WTC11 (cell line): ENCODE measurements around the gene OTUD4. TPM values are rescaled to one million over a fixed set of nuclear protein-coding genes. Genes with fewer than 3 reads are reported as not detected.

Experiments used
- ATAC-seq: fragments of 200-7000 bp; cut with Tn5 transposase; 2 replicates; pipeline ENCODE4 v1.10.0; 2021; ENCODE audit warnings: mild to moderate bottlenecking, moderate library complexity
- CTCF ChIA-PET: fragments of 300-600 bp; sonication (Branson Sonifier 250); formaldehyde crosslinking; loops from one replicate; lab custom pipeline; 2021; ENCODE audit warnings: antibody characterized with exemption; lab: Charles Lee
- POLR2A ChIA-PET: fragments of 350-600 bp; sonication (Branson Sonifier 250); formaldehyde crosslinking; loops from one replicate; lab custom pipeline; 2021; ENCODE audit warnings: antibody characterized with exemption; lab: Charles Lee
- DNase-seq: peaks from one replicate; pipeline ENCODE4 v3.0.0; 2021; ENCODE audit warnings: low spot score
- H3K27ac Mint-ChIP-seq: 2 replicates; pipeline ENCODE4 v1.8.0; 2021; ENCODE audit warnings: mixed read lengths
- H3K27me3 Mint-ChIP-seq: 2 replicates; pipeline ENCODE4 v1.8.0; 2021; ENCODE audit warnings: low read depth, mild to moderate bottlenecking, moderate library complexity, mixed read lengths
- H3K36me3 Mint-ChIP-seq: 2 replicates; pipeline ENCODE4 v1.8.0; 2021; ENCODE audit warnings: mixed read lengths
- H3K4me1 Mint-ChIP-seq: 2 replicates; pipeline ENCODE4 v1.8.0; 2022; ENCODE audit warnings: mixed read lengths
- H3K4me3 Mint-ChIP-seq: 2 replicates; pipeline ENCODE4 v1.8.0; 2021; ENCODE audit warnings: mild to moderate bottlenecking, moderate library complexity, mixed read lengths
- H3K9me3 Mint-ChIP-seq: 2 replicates; pipeline ENCODE4 v1.8.0; 2021; ENCODE audit warnings: mixed read lengths
- ATF3 ChIP-seq: sonication (generic); formaldehyde crosslinking; conservative IDR thresholded peaks from 2 replicates; pipeline ENCODE4 v1.8.1; 2022; ENCODE audit warnings: mild to moderate bottlenecking, missing genetic modification reagents
- EMX1 ChIP-seq: fragments of 250-450 bp; sonication (Bioruptor Pico); IDR thresholded peaks from 2 replicates; pipeline ENCODE4 v1.8.0; 2021; ENCODE audit warnings: mild to moderate bottlenecking
- ESRRA ChIP-seq: sonication (generic); formaldehyde crosslinking; IDR thresholded peaks from 2 replicates; pipeline ENCODE4 v1.8.1; 2022; ENCODE audit warnings: mild to moderate bottlenecking, missing genetic modification reagents, borderline replicate concordance
- ETV6 ChIP-seq: sonication (generic); formaldehyde crosslinking; IDR thresholded peaks from 2 replicates; pipeline ENCODE4 v1.8.1; 2022; ENCODE audit warnings: mild to moderate bottlenecking, missing genetic modification reagents
- IRF1 ChIP-seq: sonication (generic); formaldehyde crosslinking; IDR thresholded peaks from 2 replicates; pipeline ENCODE4 v1.8.0; 2023; ENCODE audit warnings: missing genetic modification reagents
- MXD4 ChIP-seq: fragments of 250-450 bp; sonication (Bioruptor Pico); IDR thresholded peaks from 2 replicates; pipeline ENCODE4 v1.8.0; 2021; ENCODE audit warnings: mild to moderate bottlenecking, moderate library complexity, borderline replicate concordance
- MYBL2 ChIP-seq: sonication (generic); formaldehyde crosslinking; IDR thresholded peaks from 2 replicates; pipeline ENCODE4 v1.8.1; 2023; ENCODE audit warnings: mild to moderate bottlenecking, moderate library complexity, missing genetic modification reagents
- NFYB ChIP-seq: sonication (generic); formaldehyde crosslinking; conservative IDR thresholded peaks from 2 replicates; pipeline ENCODE4 v1.8.0; 2022; ENCODE audit warnings: low read depth, missing genetic modification reagents
- NR2C2 ChIP-seq: sonication (generic); formaldehyde crosslinking; IDR thresholded peaks from 2 replicates; pipeline ENCODE4 v1.8.0; 2022; ENCODE audit warnings: mild to moderate bottlenecking, missing genetic modification reagents
- OVOL2 ChIP-seq: fragments of 250-450 bp; sonication (Bioruptor Pico); IDR thresholded peaks from 2 replicates; pipeline ENCODE4 v1.9.0; 2021; ENCODE audit warnings: mild to moderate bottlenecking, borderline replicate concordance
- PRDM15 ChIP-seq: sonication (generic); formaldehyde crosslinking; IDR thresholded peaks from 2 replicates; pipeline ENCODE4 v1.8.0; 2022; ENCODE audit warnings: missing genetic modification reagents
- PRRX2 ChIP-seq: fragments of 250-450 bp; sonication (Bioruptor Pico); IDR thresholded peaks from 2 replicates; pipeline ENCODE4 v1.8.0; 2021; ENCODE audit warnings: mild to moderate bottlenecking
- SMAD3 ChIP-seq: sonication (generic); formaldehyde crosslinking; IDR thresholded peaks from 2 replicates; pipeline ENCODE4 v1.8.0; 2022; ENCODE audit warnings: missing genetic modification reagents, mild to moderate bottlenecking, borderline replicate concordance
- SP1 ChIP-seq: sonication (generic); formaldehyde crosslinking; conservative IDR thresholded peaks from 2 replicates; pipeline ENCODE4 v1.8.1; 2022; ENCODE audit warnings: missing genetic modification reagents
- TEAD1 ChIP-seq: sonication (generic); formaldehyde crosslinking; IDR thresholded peaks from 2 replicates; pipeline ENCODE4 v1.8.0; 2022; ENCODE audit warnings: mild to moderate bottlenecking, missing genetic modification reagents
- TEAD4 ChIP-seq: sonication (generic); formaldehyde crosslinking; IDR thresholded peaks from 2 replicates; pipeline ENCODE4 v1.8.0; 2022; ENCODE audit warnings: mild to moderate bottlenecking, missing genetic modification reagents
- ZNF138 ChIP-seq: sonication (generic); formaldehyde crosslinking; conservative IDR thresholded peaks from 2 replicates; pipeline ENCODE4 v1.8.1; 2022; ENCODE audit warnings: mild to moderate bottlenecking, moderate library complexity, missing genetic modification reagents
- ZNF281 ChIP-seq: sonication (generic); formaldehyde crosslinking; IDR thresholded peaks from 2 replicates; pipeline ENCODE4 v1.8.0; 2023; ENCODE audit warnings: mild to moderate bottlenecking, missing genetic modification reagents
- ZNF423 ChIP-seq: fragments of 250-450 bp; sonication (Bioruptor Pico); IDR thresholded peaks from 2 replicates; pipeline ENCODE4 v2.1.2; 2022; ENCODE audit warnings: mild to moderate bottlenecking, moderate library complexity
- ZNF425 ChIP-seq: fragments of 250-450 bp; sonication (Bioruptor Pico); conservative IDR thresholded peaks from 2 replicates; pipeline ENCODE4 v1.9.0; 2021; ENCODE audit warnings: mild to moderate bottlenecking
- total RNA-seq: library from RNA; stranded (reverse); gene quantifications from 3 replicates; pipeline ENCODE4 v1.2.3, GENCODE V29; 2021
- TF ChIP-seq, protein P1 (sequence below): sonication (generic); formaldehyde crosslinking; IDR thresholded peaks from 2 replicates; pipeline ENCODE4 v1.8.1; 2023; ENCODE audit warnings: mild to moderate bottlenecking, missing genetic modification reagents, moderate library complexity
- TF ChIP-seq, protein P2 (sequence below): fragments of 250-450 bp; sonication (Bioruptor Pico); IDR thresholded peaks from 2 replicates; pipeline ENCODE4 v1.9.0; 2021; ENCODE audit warnings: mild to moderate bottlenecking
- TF ChIP-seq, protein P3 (sequence below): sonication (generic); formaldehyde crosslinking; IDR thresholded peaks from 2 replicates; pipeline ENCODE4 v1.8.0; 2023; ENCODE audit warnings: missing genetic modification reagents, mild to moderate bottlenecking, borderline replicate concordance

OTUD4 gene
- total RNA-seq, 1 experiment from 2014 or later = 44.6 TPM

DNA sequence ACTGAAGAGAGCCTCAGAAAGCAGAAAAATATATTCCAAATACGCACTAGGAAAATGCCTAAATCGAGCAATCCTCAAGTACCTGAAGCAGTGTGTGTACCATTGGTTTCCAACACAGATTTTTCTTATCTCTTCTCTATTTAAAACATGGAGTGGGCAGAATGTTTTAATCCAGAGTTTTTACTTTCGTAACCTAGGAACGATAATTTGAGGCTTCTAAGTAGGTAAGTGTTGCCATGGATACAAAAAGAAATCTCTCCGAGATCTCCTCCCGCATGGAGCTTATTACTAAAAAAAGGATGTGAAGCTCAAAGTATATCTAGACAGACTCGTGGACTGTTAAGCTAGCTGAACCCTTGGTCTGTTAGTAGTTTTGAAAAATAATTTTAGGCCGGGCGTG lies 23.0 kb upstream of the OTUD4 start:
- no peak overlapping the region for H3K4me3 Mint-ChIP-seq
- H3K4me1 Mint-ChIP-seq = peaks cover 6% of the 10 kb centered on the region; the same call in 1 of the 2 replicates
- DNase-seq (no peak), ATAC-seq (no peak)
- no peaks in the 10 kb centered on the region for H3K9me3 Mint-ChIP-seq
- CTCF ChIA-PET = no interaction called here
- TF ChIP-seq ESRRA (no peak), MYBL2 (CRISPR knock-in tag) (no peak), SP1 (CRISPR knock-in tag) (no peak), ZNF281 (no peak), NFYB (no peak), MXD4 (CRISPR knock-in tag) (no peak), PRRX2 (CRISPR knock-in tag) (no peak), ZNF138 (no peak), ATF3 (CRISPR knock-in tag) (no peak), NR2C2 (CRISPR knock-in tag) (no peak), ETV6 (CRISPR knock-in tag) (no peak), ZNF423 (CRISPR knock-in tag) (no peak), EMX1 (CRISPR knock-in tag) (no peak), ZNF425 (CRISPR knock-in tag) (no peak), SMAD3 (no peak), OVOL2 (CRISPR knock-in tag) (no peak), TEAD4 (CRISPR knock-in tag) (no peak), TEAD1 (CRISPR knock-in tag) (no peak)
- TF ChIP-seq, protein P1, sequence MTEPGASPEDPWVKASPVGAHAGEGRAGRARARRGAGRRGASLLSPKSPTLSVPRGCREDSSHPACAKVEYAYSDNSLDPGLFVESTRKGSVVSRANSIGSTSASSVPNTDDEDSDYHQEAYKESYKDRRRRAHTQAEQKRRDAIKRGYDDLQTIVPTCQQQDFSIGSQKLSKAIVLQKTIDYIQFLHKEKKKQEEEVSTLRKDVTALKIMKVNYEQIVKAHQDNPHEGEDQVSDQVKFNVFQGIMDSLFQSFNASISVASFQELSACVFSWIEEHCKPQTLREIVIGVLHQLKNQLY (CRISPR knock-in tag) = no peak
- TF ChIP-seq, protein P2, sequence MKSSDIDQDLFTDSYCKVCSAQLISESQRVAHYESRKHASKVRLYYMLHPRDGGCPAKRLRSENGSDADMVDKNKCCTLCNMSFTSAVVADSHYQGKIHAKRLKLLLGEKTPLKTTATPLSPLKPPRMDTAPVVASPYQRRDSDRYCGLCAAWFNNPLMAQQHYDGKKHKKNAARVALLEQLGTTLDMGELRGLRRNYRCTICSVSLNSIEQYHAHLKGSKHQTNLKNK (CRISPR knock-in tag) = no peak
- no peaks in the 10 kb centered on the region for H3K36me3 Mint-ChIP-seq
- POLR2A ChIA-PET = no interaction called here
- no peak overlapping the region for H3K27ac Mint-ChIP-seq
- H3K27me3 Mint-ChIP-seq = no peaks in the 10 kb centered on the region

DNA sequence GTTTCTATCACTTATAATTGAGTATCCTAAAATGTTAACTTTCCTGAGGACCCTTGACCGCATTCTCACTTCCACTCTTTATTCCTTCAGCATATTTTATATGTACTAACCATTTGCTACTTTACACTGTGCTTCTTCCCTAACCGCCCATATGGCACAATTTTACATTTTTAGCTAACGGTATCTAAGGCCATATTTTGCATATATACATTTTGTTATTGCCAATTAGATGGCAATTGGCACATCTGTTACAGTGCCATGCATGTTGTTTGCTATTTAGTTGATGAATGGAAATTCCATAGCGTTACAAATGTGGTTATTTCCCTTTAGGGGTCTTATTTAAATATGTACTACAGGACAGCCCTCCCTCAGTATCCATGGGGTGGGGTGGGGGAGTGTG lies 20.0 kb upstream of the OTUD4 start:
- H3K36me3 Mint-ChIP-seq = no peaks in the 10 kb centered on the region
- H3K9me3 Mint-ChIP-seq = no peaks in the 10 kb centered on the region
- CTCF ChIA-PET = no interaction called here
- TF ChIP-seq, protein P3, sequence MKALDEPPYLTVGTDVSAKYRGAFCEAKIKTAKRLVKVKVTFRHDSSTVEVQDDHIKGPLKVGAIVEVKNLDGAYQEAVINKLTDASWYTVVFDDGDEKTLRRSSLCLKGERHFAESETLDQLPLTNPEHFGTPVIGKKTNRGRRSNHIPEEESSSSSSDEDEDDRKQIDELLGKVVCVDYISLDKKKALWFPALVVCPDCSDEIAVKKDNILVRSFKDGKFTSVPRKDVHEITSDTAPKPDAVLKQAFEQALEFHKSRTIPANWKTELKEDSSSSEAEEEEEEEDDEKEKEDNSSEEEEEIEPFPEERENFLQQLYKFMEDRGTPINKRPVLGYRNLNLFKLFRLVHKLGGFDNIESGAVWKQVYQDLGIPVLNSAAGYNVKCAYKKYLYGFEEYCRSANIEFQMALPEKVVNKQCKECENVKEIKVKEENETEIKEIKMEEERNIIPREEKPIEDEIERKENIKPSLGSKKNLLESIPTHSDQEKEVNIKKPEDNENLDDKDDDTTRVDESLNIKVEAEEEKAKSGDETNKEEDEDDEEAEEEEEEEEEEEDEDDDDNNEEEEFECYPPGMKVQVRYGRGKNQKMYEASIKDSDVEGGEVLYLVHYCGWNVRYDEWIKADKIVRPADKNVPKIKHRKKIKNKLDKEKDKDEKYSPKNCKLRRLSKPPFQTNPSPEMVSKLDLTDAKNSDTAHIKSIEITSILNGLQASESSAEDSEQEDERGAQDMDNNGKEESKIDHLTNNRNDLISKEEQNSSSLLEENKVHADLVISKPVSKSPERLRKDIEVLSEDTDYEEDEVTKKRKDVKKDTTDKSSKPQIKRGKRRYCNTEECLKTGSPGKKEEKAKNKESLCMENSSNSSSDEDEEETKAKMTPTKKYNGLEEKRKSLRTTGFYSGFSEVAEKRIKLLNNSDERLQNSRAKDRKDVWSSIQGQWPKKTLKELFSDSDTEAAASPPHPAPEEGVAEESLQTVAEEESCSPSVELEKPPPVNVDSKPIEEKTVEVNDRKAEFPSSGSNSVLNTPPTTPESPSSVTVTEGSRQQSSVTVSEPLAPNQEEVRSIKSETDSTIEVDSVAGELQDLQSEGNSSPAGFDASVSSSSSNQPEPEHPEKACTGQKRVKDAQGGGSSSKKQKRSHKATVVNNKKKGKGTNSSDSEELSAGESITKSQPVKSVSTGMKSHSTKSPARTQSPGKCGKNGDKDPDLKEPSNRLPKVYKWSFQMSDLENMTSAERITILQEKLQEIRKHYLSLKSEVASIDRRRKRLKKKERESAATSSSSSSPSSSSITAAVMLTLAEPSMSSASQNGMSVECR (CRISPR knock-in tag) = no peak
- no peak for TF ChIP-seq IRF1
- TF ChIP-seq PRDM15 (CRISPR knock-in tag) = no peak

More for the DNA sequence above, 20.0 kb upstream of the OTUD4 start:
- Mint-ChIP-seq H3K27me3 (no peaks in the 10 kb centered on the region), H3K4me3 (no peak overlapping the region), H3K27ac (no peak overlapping the region), H3K4me1 (peaks cover 6% of the 10 kb centered on the region; the same call in 1 of the 2 replicates)
- DNase-seq (no peak), ATAC-seq (no peak)
- POLR2A ChIA-PET = no interaction called here
